Occipital lobe (tissue), 2 donors: ENCODE measurements around the gene HOXB5. TPM values are rescaled to one million over a fixed set of nuclear protein-coding genes. Genes with fewer than 3 reads are reported as not detected.

Experiments used
- DNase-seq: peaks from one replicate; lab custom pipeline; 2025; lab: John Stamatoyannopoulos, UW
- total RNA-seq: library from RNA; depleted of rRNA; stranded (reverse); fragments of >200 nt; gene quantifications from one replicate; pipeline ENCODE4 v1.2.3, GENCODE V29; 2014

Gene HOXB5
- total RNA-seq, 1 donor from 2014 or later = not detected

- no peak for DNase-seq
Measured at GRCh38 chr17:48576479-48577309, 16.9 kb downstream of the HOXB5 start.

DNA sequence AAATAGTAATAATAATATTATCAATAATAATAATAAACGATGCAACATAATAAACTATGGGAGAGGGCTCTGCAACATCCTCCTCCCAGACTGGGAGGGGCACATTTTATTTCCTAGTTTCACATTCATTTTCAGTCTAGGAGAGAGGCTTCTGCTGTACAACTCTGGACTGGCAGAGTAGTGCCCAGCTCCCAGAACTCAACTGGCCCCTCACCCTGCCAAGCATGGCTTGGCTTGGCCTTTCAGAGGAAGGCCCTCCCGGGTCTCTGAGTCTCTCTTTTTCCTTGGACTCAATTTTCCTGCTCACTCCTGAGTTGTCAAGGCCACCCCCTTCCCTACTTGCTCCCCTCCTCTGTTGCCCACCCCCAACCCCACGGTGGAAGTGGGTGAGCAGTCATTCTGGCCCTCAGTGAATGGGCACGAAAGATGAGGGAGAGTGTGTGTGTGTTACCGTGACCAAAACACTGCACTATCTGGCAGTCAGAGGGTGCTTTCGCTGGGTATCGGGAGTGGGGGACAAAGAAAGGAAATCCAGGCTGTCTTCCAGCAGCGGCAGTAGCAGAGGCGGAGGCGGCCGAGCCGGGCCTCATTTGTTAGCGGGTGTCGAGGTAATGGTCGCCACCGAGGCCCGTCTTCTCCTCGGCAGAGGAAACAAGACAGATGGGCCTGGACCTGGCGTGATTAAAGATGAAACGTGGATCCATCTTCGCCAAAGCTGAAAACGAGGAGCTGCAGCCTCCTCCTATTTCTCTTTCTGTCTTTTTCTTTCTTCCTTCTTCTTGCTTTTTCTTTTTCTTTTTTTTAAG lies 17.7 kb downstream of the HOXB5 start:
- no peak for DNase-seq

- DNase-seq = no peak
Measured at GRCh38 chr17:48575066-48575582, 18.5 kb downstream of the HOXB5 start.

- no peak for DNase-seq
Measured at GRCh38 chr17:48574505-48575065, 19.0 kb downstream of the HOXB5 start.

- DNase-seq = no peak
Measured at GRCh38 chr17:48571826-48572417, 21.7 kb downstream of the HOXB5 start.

GRCh38 chr17:48571024-48571818 lies 22.4 kb downstream of the HOXB5 start:
- no peak for DNase-seq

DNA sequence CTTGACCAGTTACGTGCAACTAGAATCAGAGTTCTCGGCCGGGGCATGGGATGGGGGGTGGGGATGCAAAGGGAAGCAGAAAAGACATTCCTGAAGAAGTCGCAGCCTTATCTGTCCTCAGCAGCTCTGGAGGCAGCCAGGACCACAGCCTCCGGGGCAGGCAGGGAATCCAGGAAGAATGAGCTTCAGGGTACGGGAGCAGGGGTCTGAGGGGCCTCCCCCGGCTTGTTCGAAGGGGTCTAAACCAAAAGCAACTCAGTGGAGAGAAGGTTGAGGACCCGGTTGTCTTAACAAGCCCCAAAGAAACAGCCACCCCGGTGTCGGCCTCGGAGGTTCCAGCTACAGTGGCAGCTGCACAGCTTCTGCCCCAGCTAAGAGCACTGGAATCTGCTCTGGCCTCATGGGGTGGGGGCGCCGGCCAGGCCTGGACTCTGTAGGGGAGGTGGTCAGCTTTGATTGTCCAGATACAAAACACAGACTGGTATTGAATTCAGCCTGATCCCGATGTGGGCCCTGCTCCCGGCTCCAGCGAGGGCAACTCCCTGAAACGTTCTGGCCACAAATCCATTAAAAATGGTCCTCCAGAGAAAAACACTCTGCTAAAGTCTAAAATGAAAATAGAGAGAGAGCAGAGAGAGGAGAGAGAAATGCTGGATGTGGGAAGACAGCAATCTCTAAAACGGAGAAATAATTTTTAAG lies 23.1 kb downstream of the HOXB5 start:
- no peak for DNase-seq

DNA sequence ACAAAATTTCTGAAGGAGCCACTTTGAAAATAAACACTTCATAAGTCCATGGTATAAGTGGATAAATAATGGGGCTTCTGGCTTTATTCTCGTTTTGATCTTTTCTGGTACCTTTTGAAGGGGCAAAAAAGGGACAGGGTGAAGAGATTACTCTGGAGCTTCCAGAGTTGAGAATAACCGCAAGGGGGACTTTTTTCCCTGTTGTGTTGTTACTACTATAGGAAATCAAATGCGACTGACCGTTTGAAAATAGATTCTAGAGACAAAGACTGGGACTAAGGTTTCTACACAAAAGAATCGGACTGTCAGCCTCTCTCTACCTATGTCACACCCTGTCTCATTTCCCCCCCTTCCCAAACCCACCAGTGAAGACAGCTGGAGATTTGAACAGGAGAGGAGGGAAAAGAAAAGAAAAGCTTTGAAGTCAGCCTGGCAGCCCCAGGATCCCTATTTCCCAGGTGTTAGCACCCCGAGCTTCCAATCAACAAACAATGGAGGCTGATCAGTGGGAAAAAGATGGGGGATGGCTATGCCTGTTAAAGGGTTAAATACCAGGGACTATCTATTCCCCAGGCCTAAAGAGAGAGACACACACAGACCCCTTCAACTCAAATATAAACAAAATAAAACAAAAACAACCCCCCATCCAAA lies 23.8 kb downstream of the HOXB5 start:
- no peak for DNase-seq

DNA sequence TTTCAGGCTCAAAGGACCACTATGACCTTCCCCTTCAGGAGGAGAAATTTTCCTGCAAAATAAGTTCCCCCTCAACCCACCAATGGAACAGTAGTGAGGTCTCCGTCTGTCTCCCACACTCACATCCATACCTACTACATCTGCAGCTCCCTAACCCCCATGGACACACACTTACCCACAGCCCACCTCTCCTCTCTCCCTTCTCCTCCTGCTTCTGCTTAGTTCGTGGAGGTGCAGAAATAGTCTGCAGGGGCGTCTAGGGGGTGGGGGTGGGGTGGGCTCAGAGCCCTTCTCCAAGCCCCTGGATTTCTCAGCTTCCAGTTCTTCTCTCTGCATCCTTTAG lies 24.4 kb downstream of the HOXB5 start:
- no peak for DNase-seq

DNA sequence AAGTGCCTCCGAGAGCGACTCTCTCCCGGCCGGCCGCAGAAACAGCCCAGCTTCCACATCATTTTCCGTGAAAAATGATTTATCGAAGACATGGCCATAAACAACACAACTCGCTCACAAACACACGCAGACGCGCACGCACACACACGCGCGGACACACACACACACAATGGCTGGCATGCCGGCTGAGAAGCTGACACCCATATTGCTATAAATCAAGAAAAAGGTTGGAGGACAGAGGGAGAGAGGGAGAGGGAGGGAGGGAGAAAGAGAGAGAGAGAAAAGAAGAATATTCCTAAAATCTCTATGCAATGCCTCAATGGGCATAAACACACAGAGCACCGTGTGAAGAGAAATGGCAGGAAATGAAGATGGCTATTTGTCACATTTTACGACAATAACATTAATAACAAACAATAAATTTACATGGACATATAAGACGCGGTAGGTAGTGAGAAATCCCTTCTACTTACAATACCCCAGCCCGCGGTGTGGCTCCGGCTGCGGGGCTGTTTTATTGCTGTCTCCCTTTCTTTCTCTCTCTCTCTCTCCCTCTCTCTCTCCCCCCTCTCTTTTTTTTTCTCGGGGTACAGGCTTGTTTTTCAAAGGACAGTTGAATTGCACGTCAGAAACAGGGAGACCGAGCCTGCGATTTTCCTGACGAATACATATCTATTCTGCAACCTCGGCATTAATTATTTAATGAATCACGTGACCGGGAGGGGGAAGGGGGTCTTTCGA lies 24.9 kb downstream of the HOXB5 start:
- no peak for DNase-seq

GRCh38 chr17:48567646-48568354 lies 25.8 kb downstream of the HOXB5 start:
- DNase-seq = no peak

GRCh38 chr17:48567209-48567608 lies 26.4 kb downstream of the HOXB5 start:
- no peak for DNase-seq

GRCh38 chr17:48566717-48567116 lies 26.9 kb downstream of the HOXB5 start:
- no peak for DNase-seq

GRCh38 chr17:48565925-48566710 lies 27.5 kb downstream of the HOXB5 start:
- no peak for DNase-seq

DNA sequence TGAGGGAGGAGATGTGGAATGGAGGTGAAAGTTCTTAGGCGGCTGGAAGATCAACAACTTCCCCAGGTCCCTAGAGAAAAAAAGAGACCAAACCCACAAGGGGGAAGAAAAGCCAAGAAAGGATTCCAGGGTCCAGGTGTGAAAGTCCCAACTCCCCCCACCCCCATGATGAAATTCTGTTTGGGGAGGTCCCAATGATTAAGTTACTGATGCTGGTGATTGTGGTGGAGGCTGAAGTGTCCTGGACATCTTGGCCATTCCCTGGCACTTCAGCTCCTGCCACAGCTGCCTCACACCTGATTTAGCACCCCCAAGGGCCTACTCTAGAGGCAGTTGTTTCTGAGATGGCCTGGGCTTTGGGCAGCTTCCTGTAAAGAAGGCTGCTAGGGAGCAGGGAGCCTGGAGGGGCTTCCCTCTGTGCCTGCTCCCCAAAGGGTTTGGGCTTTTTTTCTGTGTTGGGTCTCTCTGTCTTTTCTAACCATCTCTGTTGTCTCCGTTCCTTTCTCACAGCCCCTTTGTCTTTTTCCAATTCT lies 28.5 kb downstream of the HOXB5 start:
- no peak for DNase-seq

GRCh38 chr17:48564188-48565021 lies 29.2 kb downstream of the HOXB5 start:
- no peak for DNase-seq

DNA sequence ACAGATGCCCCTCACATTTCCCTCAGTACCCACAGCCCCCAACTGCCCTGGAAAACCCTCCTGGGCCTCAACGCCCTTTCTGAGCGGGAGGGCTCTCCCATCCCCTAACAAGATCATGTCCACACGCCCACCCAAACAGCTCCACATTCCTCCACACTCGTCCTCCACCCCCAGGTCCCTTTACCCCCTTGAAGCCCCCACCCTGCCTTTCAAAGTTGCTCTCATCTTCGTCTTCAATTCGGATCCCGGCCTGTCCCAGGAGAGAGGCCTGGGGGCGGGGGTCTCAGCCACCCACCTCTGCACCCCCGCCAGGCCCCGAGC lies 29.8 kb downstream of the HOXB5 start:
- no peak for DNase-seq
